Adrenal gland (tissue), 12 donors: ENCODE measurements around the gene SCGB1C1. TPM values are rescaled to one million over a fixed set of nuclear protein-coding genes. Genes with fewer than 3 reads are reported as not detected.

Experiments used
- DNase-seq, 7 donors: peaks; one replicate each; pipeline ENCODE4 v3.0.0-alpha.2; 2019 to 2020
- H3K27ac ChIP-seq, 5 donors: fragments of 200-600 bp; sonication (generic) in 4 of 5; 1 replicate in 3 of 5; 2 replicates in 2 of 5; pipeline versions ENCODE4 v1.5.1 to v1.8.0; 2016 to 2020; ENCODE audit warnings: mild to moderate bottlenecking in 1 of 5
- H3K27me3 ChIP-seq: fragments of 200-600 bp; 2 replicates; pipeline ENCODE4 v1.8.0; 2021
- H3K36me3 ChIP-seq, 2 donors: fragments of 200-600 bp; replicated peaks in 1 of 2; 1 replicate in 1 of 2; 2 replicates in 1 of 2; pipeline versions ENCODE4 v1.5.1 to v1.8.0; 2018 to 2022
- H3K4me1 ChIP-seq, 2 donors: fragments of 200-600 bp; replicated peaks in 1 of 2; 1 replicate in 1 of 2; 2 replicates in 1 of 2; pipeline versions ENCODE4 v1.5.1 to v1.8.0; 2018 to 2021
- H3K4me3 ChIP-seq, 4 donors: fragments of 200-600 bp; sonication (generic) in 3 of 4; one replicate each; pipeline ENCODE4 v1.5.1; 2016 to 2018
- H3K9me3 ChIP-seq, 3 donors: fragments of 200-600 bp; sonication (generic) in 1 of 3; replicated peaks in 1 of 3; 1 replicate in 2 of 3; 2 replicates in 1 of 3; pipeline versions ENCODE4 v1.5.1 to v1.8.0; 2016 to 2021
- POLR2A ChIP-seq, 2 donors: fragments of 450-650 bp; IDR thresholded peaks; one replicate each; pipeline ENCODE4 v1.6.1; 2017; ENCODE audit warnings: antibody characterized with exemption in 2 of 2, mild to moderate bottlenecking in 2 of 2, moderate library complexity in 1 of 2
- WGBS, 4 donors: extraction: QIAGEN DNeasy Blood & Tissue Kit in 2 of 4; methylation state at CpG; one replicate each; pipeline versions ENCODE4 v1.1.5 to v1.1.7; 2013 to 2017; 5-methylcytosine and 5-hydroxymethylcytosine counted together
- intact Hi-C, 2 donors: fragments of 100-400 bp; cut with DNase I; formaldehyde crosslinking; loops; one replicate each; pipeline versions ENCODE4 v1.14.1 to v1.15.0; 2022 to 2023
- polyA plus RNA-seq, 3 donors: library from polyadenylated mRNA; stranded (reverse); fragments of 200-250 nt in 2 of 3; fragments of 350-450 nt in 1 of 3; fragmentation: Illumina TruSeq in 1 of 3; extraction: RNeasy Lipid Tissue Mini Kit (QIAGEN cat#74804) in 1 of 3; gene quantifications; one replicate each; pipeline ENCODE4 v1.2.3, GENCODE V29; 2013 to 2014
- total RNA-seq, 9 donors: library from RNA; depleted of rRNA in 4 of 9; stranded (reverse); fragments of >200 nt in 4 of 9; fragments of 120-200 nt in 1 of 9; fragmentation: NEBNext Ultra II Directional in 1 of 9; extraction: Animal tissue kit (Norgen Biotek cat#: 25700) in 1 of 9; gene quantifications; one replicate each; pipeline versions ENCODE4 v1.1.0 to v1.2.4, GENCODE V29; 2013 to 2023
- TF ChIP-seq, protein P1 (sequence below), 6 experiments: fragments of 450-650 bp in 4 of 6; fragments of 200-600 bp in 2 of 6; sonication (generic) in 1 of 6; IDR thresholded peaks; 1 replicate in 5 of 6; 2 replicates in 1 of 6; pipeline versions ENCODE4 v1.5.1 to v1.8.0; 2016 to 2021; ENCODE audit warnings: antibody characterized with exemption in 6 of 6, mild to moderate bottlenecking in 2 of 6, moderate library complexity in 1 of 6
- donor health status: healthy with polysubstance abuse.
- donor health status: Bipolar disorder and iron deficiency.
- donor health status: DM: yes; HTN: yes; CAD: no.
- donor health status: DM: no; HTN: no; CAD: no.
- donor health status: DM: no; HTN: no; CAD: no.
- donor health status: DM: yes; HTN: yes; CAD: no.

The SCGB1C1 gene
- total and polyA plus RNA-seq, 12 donors: not detected

GRCh38 chr11:221539-221938 lies 28.7 kb downstream of the SCGB1C1 start:
- no peaks in the 10 kb centered on the region for H3K4me1 ChIP-seq
- WGBS, 4 donors: 83 to 96% (median 94%) methylated on average over 7 of the region's 7 CpGs
- TF ChIP-seq, protein P1, sequence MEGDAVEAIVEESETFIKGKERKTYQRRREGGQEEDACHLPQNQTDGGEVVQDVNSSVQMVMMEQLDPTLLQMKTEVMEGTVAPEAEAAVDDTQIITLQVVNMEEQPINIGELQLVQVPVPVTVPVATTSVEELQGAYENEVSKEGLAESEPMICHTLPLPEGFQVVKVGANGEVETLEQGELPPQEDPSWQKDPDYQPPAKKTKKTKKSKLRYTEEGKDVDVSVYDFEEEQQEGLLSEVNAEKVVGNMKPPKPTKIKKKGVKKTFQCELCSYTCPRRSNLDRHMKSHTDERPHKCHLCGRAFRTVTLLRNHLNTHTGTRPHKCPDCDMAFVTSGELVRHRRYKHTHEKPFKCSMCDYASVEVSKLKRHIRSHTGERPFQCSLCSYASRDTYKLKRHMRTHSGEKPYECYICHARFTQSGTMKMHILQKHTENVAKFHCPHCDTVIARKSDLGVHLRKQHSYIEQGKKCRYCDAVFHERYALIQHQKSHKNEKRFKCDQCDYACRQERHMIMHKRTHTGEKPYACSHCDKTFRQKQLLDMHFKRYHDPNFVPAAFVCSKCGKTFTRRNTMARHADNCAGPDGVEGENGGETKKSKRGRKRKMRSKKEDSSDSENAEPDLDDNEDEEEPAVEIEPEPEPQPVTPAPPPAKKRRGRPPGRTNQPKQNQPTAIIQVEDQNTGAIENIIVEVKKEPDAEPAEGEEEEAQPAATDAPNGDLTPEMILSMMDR (IDR thresholded peaks at IDR 0.05): no peak
- TF ChIP-seq POLR2A (IDR thresholded peaks at IDR 0.05): no peak
- DNase-seq: peak in 1 of 7 donors; percentile 6
- no peaks in the 10 kb centered on the region for H3K9me3 ChIP-seq
- no peaks in the 10 kb centered on the region for H3K36me3 ChIP-seq
- H3K27me3 ChIP-seq: no peaks in the 10 kb centered on the region
- no peak overlapping the region for H3K4me3 ChIP-seq
- no peak overlapping the region for H3K27ac ChIP-seq
- intact Hi-C loops: no loop called here

DNA sequence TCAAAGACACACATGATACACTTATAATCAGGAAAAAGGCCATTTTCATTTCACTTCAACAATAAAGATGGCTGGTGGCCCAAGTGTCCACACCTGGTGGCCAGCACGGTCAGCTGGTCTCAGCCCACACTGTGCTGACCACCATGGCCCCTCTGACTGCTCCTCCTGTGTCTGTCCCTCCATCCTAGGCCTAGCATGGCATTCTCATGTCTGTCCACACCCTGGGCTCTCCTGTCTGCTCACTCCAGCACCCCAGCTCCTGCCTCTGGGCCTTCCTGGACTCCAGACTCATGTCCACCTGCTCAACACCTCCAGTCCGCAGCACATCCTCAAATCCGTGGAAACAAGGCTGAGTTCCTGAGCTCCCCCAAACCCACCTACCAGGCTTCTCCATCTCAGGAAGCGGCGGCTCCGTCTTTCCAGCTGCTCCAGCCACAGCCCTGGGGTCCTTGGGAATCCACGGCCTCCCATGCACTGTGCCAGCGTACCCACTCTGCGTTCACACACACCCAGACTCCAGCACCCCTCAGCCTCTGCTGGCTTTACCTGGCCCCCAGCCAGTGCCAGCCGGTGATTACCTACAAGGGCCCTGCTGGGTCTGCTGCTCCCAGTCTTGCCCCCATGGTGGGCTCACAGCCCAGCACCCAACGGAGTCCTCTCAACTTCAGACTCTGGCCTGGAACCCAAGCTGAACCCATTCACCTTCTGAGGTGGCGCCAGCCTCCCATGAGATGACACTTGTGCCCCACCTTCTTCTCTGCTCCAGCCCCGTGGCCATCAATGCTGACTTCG lies 29.3 kb downstream of the SCGB1C1 start:
- no peak overlapping the region for H3K27ac ChIP-seq
- H3K4me1 ChIP-seq: no peaks in the 10 kb centered on the region
- no peaks in the 10 kb centered on the region for H3K36me3 ChIP-seq
- H3K9me3 ChIP-seq: no peaks in the 10 kb centered on the region
- TF ChIP-seq POLR2A (IDR thresholded peaks at IDR 0.05): no peak
- TF ChIP-seq, protein P1 (IDR thresholded peaks at IDR 0.05): no peak
- intact Hi-C loops: no loop called here
- peak in 2 of 7 donors; percentile 11 to 30 for DNase-seq
- no peaks in the 10 kb centered on the region for H3K27me3 ChIP-seq
- no peak overlapping the region for H3K4me3 ChIP-seq
- 95 to 97% (median 95%) methylated on average over 12 to 14 of the region's 14 CpGs for WGBS, 4 donors

DNA sequence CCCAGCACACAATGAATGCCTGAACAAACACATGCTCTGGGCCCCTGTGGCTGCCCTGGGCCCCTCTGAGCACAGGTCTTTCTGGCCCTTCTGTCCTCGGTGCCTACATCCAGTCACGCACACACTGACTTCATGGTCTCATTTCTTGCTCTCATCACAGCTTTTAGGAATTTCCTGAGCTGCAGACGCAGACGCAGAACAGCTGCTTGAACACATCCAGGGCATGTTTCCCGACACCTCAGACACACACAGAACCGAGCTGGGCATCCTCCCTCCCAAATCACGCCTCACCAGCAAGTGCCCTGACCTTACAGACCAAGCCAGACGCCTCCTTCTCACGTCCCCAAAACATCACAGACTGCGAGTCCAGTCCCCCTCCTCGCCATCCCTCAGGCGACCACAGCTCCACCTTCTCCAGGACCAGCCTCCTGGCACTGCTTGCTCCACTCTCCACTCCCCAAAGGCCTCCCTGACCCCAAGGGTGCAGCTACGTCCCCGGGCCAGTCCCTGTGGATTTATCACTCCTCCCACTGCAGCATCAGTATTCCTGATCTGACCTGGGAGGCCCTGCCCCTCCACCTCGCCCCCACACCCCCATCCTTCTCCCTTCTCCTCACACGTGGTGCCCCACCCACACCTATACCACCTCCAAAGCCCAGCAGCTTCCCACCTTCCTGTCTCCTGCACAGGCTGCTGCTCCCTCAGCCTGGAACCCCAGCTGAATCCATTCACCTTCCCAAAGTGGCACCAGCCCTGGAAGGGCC lies 30.3 kb downstream of the SCGB1C1 start:
- no peaks in the 10 kb centered on the region for H3K9me3 ChIP-seq
- TF ChIP-seq POLR2A (IDR thresholded peaks at IDR 0.05): no peak
- TF ChIP-seq, protein P1 (IDR thresholded peaks at IDR 0.05): no peak
- peak in 2 of 7 donors; percentile 7 to 31 for DNase-seq
- intact Hi-C loops: no loop called here
- no peaks in the 10 kb centered on the region for H3K4me1 ChIP-seq
- H3K27me3 ChIP-seq: no peaks in the 10 kb centered on the region
- no peak overlapping the region for H3K27ac ChIP-seq
- no peaks in the 10 kb centered on the region for H3K36me3 ChIP-seq
- WGBS, 4 donors: 85 to 91% (median 88%) methylated on average over 14 to 16 of the region's 16 CpGs
- H3K4me3 ChIP-seq: no peak overlapping the region

- 90 to 98% (median 97%) methylated on average over 7 to 9 of the region's 9 CpGs for WGBS, 4 donors
- no peak overlapping the region for H3K4me3 ChIP-seq
- intact Hi-C loops: no loop called here
- H3K27ac ChIP-seq: no peak overlapping the region
- no peaks in the 10 kb centered on the region for H3K9me3 ChIP-seq
- H3K27me3 ChIP-seq: no peaks in the 10 kb centered on the region
- H3K4me1 ChIP-seq: no peaks in the 10 kb centered on the region
- DNase-seq: peak in 2 of 7 donors; percentile 10 to 28
- H3K36me3 ChIP-seq: no peaks in the 10 kb centered on the region
- no peak for TF ChIP-seq POLR2A (IDR thresholded peaks at IDR 0.05)
- TF ChIP-seq, protein P1 (IDR thresholded peaks at IDR 0.05): no peak
Observed at GRCh38 chr11:223884-224283, 31.0 kb downstream of the SCGB1C1 start.
